ENCODE measurements around the gene GNG12.

The GNG12 gene

GRCh38 chr1:67832737-67833601, at the start of gene GNG12:
Gene GNG12, minus strand, starts transcription at chr1:67833467. Its CDS starts 125,781 bp downstream, at chr1:67707686.
- Mint-ChIP-seq H3K4me1 (ENCODE audit: low read depth) (peaks cover 22% of the 10 kb centered on the region), H3K9me3 (ENCODE audit: low read depth) (no peaks in the 10 kb centered on the region), H3K36me3 (no peaks in the 10 kb centered on the region), H3K27me3 (peaks cover 36% of the 10 kb centered on the region), H3K27ac (no peak within 1 kb of the TSS), H3K4me3 (peak within 1 kb of the TSS; percentile 85)

DNA sequence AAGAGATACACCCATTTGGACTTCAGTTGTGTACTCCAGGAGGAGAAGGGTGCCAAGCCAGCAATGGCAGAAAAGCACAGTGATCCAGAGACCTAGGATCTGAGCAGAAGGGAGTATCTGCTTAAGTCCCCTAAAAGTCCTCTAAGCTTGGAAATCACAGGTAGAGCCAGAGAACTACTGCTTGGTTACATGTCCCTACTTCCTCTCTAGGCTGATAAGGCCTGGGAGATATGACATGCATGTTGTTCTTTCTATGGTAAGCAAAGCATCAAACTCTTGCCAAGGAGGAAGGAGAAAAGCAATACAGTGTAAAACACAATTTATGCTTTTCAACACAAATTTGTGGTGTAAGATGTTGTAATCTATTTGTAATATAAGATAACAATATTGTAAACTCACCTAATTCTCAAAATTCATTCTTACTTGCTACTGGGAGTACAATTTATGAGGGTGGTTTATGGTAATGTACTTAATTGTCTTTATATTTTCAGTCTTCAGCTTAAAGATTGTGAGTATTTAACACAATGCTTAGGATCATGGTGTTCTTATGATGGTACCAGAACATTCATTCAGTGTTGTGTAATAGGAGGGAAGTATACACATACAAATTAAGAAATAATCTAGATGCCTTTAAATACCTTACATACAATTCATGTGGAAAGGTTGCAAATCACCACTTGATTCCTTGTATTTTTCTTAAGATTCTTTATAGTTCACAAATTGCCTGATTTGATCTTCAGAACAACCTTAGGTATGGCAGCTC, 49.1 kb upstream of the GNG12 start:
- peaks cover 6% of the 10 kb centered on the region for H3K27me3 Mint-ChIP-seq
- no peaks in the 10 kb centered on the region for H3K9me3 Mint-ChIP-seq (ENCODE audit: low read depth)
- H3K27ac Mint-ChIP-seq: no peak overlapping the region
- no peaks in the 10 kb centered on the region for H3K4me1 Mint-ChIP-seq (ENCODE audit: low read depth)
- H3K4me3 Mint-ChIP-seq: no peak overlapping the region
- no peaks in the 10 kb centered on the region for H3K36me3 Mint-ChIP-seq

DNA sequence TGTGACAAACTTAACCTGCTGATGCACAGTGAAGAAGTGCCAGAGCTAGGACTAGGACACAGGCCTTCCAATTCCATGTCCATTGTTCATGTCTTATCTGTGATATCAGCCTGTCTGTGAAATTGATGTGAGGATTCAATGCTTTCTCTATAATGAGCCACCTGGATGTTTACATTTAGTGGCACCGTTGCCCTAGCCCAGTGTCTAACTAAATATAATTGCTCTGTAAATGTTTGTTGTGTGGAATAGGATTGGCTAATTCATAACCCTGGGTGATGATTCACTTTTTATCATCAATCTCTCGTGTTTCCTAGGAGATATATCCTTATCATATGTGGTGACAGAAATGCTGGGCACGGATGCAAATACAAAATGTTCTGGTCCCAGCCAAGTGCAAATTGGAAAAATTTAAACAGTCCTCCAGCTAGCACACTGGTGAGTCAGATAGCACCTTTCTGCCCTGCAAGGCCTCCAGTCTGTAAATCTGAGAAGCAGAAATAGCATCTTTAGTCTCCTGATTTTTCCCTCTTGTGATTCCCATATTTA, 46.9 kb upstream of the GNG12 start:
- Mint-ChIP-seq H3K4me3 (no peak overlapping the region), H3K9me3 (ENCODE audit: low read depth) (peaks cover 4% of the 10 kb centered on the region), H3K27ac (no peak overlapping the region), H3K27me3 (peaks cover 9% of the 10 kb centered on the region), H3K4me1 (ENCODE audit: low read depth) (no peaks in the 10 kb centered on the region), H3K36me3 (no peaks in the 10 kb centered on the region)

DNA sequence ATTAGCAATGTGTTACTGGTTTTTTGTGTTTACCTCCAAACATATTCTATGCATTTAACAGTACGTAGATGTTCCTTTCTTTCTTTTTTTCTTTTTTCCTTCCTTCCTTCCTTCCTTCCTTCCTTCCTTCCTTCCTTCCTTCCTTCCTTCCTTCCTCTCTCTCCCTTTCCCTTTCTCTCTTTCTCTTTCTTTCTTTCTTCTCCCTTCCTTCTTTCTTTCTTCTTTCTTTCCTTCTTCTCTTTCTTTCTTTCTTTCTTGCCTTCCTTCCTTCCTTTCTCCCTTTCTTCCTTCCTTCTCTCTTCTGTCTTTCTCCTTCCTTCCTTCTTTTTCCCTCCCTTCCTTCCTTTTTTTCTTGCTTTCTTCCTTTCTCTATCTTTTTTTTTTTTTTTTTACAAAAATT, 46.2 kb upstream of the GNG12 start:
- peaks cover 6% of the 10 kb centered on the region for H3K9me3 Mint-ChIP-seq (ENCODE audit: low read depth)
- no peak overlapping the region for H3K27ac Mint-ChIP-seq
- H3K4me1 Mint-ChIP-seq (ENCODE audit: low read depth): no peaks in the 10 kb centered on the region
- no peaks in the 10 kb centered on the region for H3K36me3 Mint-ChIP-seq
- H3K27me3 Mint-ChIP-seq: peaks cover 11% of the 10 kb centered on the region
- H3K4me3 Mint-ChIP-seq: no peak overlapping the region

DNA sequence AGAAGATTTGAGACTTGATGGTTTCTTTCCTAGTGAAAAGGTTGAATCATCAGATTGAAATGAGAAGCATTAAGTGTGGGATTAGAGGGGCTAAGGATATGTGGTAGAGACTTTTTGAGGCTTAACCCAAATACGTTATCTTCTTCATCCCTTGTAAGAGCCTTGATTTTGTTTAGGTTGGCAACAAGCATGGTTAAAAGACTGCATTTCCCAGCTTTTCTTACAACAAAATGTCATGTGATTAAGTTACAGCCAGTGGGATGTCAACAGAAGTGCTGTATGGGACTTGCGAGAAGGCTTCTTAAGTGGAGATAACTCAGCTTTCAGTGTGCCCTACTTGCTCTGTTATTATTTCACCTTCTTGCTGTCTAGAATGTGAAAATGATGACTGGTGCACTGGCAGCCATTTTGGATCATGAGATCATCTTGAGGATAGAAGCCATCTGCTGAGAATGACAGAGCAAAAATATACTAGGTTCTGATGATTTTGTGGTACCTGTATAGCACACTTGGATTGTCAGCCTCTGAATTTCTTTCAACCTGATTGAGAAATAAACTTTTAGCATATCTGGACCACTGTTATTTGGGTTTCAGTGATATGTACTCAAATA, 41.3 kb upstream of the GNG12 start:
- Mint-ChIP-seq H3K27me3 (peaks cover 16% of the 10 kb centered on the region), H3K9me3 (ENCODE audit: low read depth) (peaks cover 10% of the 10 kb centered on the region), H3K4me3 (no peak overlapping the region), H3K36me3 (no peaks in the 10 kb centered on the region), H3K4me1 (ENCODE audit: low read depth) (no peaks in the 10 kb centered on the region), H3K27ac (no peak overlapping the region)

- H3K27ac Mint-ChIP-seq: no peak overlapping the region
- H3K4me1 Mint-ChIP-seq (ENCODE audit: low read depth): no peaks in the 10 kb centered on the region
- H3K4me3 Mint-ChIP-seq: no peak overlapping the region
- peaks cover 20% of the 10 kb centered on the region for H3K27me3 Mint-ChIP-seq
- peaks cover 4% of the 10 kb centered on the region for H3K9me3 Mint-ChIP-seq (ENCODE audit: low read depth)
- H3K36me3 Mint-ChIP-seq: no peaks in the 10 kb centered on the region
Measured at GRCh38 chr1:67869233-67869632, 36.0 kb upstream of the GNG12 start.

- Mint-ChIP-seq H3K4me3 (no peak overlapping the region), H3K27me3 (peaks cover 17% of the 10 kb centered on the region), H3K4me1 (ENCODE audit: low read depth) (no peaks in the 10 kb centered on the region), H3K9me3 (ENCODE audit: low read depth) (no peaks in the 10 kb centered on the region), H3K36me3 (no peaks in the 10 kb centered on the region), H3K27ac (no peak overlapping the region)
Measured at GRCh38 chr1:67863637-67864036, 30.4 kb upstream of the GNG12 start.

DNA sequence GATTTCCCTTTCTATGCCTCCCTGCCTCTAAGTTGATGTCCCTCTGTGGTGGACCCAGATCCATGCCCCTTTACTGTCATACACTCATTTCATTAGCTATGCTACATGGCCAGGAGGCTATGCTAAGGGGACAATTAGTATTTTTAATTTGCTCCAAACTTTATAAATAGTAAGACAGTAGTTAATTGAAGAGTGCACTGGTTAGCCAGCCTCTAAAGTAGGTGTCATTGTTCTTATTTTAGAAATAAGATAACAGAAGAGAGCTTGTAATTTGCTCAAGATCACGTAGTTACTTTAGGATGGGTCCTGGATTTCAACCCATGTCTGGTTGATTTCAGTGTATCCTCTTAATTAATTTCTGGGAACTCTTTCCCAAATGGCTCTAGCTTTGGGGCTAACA, 29.4 kb upstream of the GNG12 start:
- H3K36me3 Mint-ChIP-seq: no peaks in the 10 kb centered on the region

DNA sequence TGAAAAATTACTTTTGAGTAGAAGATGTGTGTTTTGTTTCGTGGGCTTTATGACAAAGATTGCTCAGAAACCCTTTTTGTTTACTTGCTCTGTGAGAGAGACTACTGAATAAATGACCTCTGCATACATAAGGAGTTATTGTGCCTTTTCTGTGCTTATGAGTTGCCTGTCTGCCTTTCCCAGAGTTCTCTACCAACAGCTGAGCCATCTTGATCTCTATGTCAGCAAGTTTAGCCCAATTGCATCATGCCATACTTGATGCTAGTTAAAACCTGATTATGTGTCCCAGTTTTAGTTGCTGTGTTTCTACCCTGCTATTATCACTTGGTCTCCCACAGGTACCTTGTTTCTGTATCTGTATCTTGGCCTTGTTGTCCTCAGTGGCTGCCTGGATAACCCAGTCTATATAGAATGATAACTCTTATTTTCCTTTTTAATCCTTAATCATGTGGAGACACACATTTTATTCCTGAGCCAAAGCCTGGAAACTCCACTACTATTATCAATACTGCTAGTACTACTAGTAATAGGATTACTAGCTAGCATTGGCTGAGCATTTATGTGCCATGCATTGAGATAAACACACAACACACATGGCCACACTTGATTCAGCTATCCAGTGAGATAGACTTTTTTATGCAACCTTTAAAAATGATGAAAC, 28.7 kb upstream of the GNG12 start:
- Mint-ChIP-seq H3K36me3 (no peaks in the 10 kb centered on the region), H3K27me3 (peaks cover 21% of the 10 kb centered on the region), H3K4me3 (no peak overlapping the region), H3K9me3 (ENCODE audit: low read depth) (no peaks in the 10 kb centered on the region), H3K4me1 (ENCODE audit: low read depth) (no peaks in the 10 kb centered on the region), H3K27ac (no peak overlapping the region)

More for the DNA sequence above, 29.4 kb upstream of the GNG12 start:
- Mint-ChIP-seq H3K9me3 (ENCODE audit: low read depth) (no peaks in the 10 kb centered on the region), H3K27me3 (peaks cover 21% of the 10 kb centered on the region), H3K4me3 (no peak overlapping the region), H3K4me1 (ENCODE audit: low read depth) (no peaks in the 10 kb centered on the region), H3K27ac (no peak overlapping the region)

- peaks cover 21% of the 10 kb centered on the region for H3K27me3 Mint-ChIP-seq
- H3K27ac Mint-ChIP-seq: no peak overlapping the region
- H3K9me3 Mint-ChIP-seq (ENCODE audit: low read depth): no peaks in the 10 kb centered on the region
- no peaks in the 10 kb centered on the region for H3K4me1 Mint-ChIP-seq (ENCODE audit: low read depth)
- H3K4me3 Mint-ChIP-seq: no peak overlapping the region
- no peaks in the 10 kb centered on the region for H3K36me3 Mint-ChIP-seq
Measured at GRCh38 chr1:67860776-67861175, 27.5 kb upstream of the GNG12 start.

- Mint-ChIP-seq H3K4me3 (no peak overlapping the region), H3K9me3 (ENCODE audit: low read depth) (no peaks in the 10 kb centered on the region), H3K36me3 (no peaks in the 10 kb centered on the region), H3K4me1 (ENCODE audit: low read depth) (no peaks in the 10 kb centered on the region), H3K27ac (no peak overlapping the region), H3K27me3 (peaks cover 17% of the 10 kb centered on the region)
Measured at GRCh38 chr1:67856921-67857320, 23.7 kb upstream of the GNG12 start.

- Mint-ChIP-seq H3K4me3 (no peak overlapping the region), H3K4me1 (ENCODE audit: low read depth) (no peaks in the 10 kb centered on the region), H3K36me3 (no peaks in the 10 kb centered on the region), H3K9me3 (ENCODE audit: low read depth) (no peaks in the 10 kb centered on the region), H3K27me3 (peaks cover 17% of the 10 kb centered on the region), H3K27ac (no peak overlapping the region)
Measured at GRCh38 chr1:67855961-67856360, 22.7 kb upstream of the GNG12 start.

DNA sequence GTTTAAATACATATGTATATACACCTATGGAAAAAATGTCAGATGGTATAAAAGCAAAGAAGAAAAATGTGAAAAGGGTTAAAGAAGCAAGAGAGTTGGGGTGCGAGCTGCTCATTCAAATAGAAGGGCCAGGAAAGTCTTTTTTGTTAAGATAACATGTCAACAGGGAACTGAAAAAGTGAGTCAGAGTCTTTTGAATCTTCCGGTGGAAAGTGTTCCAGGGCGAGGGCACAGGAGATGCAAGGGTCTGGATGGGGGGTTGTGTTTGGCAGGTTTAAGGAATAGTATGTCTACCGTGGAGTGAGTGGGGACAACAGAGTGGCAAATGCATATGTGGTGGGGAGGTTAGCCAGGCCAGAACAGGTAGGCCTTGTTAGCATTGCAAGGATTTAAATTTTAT, 22.2 kb upstream of the GNG12 start:
- H3K4me3 Mint-ChIP-seq: no peak overlapping the region
- no peaks in the 10 kb centered on the region for H3K4me1 Mint-ChIP-seq (ENCODE audit: low read depth)
- H3K27ac Mint-ChIP-seq: no peak overlapping the region
- peaks cover 18% of the 10 kb centered on the region for H3K27me3 Mint-ChIP-seq
- H3K36me3 Mint-ChIP-seq: no peaks in the 10 kb centered on the region
- H3K9me3 Mint-ChIP-seq (ENCODE audit: low read depth): no peaks in the 10 kb centered on the region

DNA sequence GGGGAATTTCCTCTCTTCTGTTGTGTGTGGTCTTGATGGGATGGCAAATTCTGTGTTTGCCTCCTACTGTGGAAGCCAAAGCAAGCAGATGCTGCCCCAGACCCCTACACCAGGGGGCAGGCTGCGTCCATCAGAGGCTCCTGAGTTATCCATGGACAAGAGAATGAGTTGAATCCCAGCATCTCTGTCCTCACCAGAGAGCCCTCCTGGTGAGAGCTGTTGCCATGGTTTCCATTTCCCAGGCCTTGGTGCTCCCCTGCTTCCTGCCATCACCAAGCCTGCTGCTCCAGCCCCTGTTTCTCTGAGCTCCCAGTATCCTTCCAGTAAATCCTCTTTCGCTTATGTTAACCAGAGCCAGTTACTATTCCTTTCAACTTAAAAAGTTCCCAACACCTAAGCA, 20.4 kb upstream of the GNG12 start:
- Mint-ChIP-seq H3K9me3 (ENCODE audit: low read depth) (no peaks in the 10 kb centered on the region), H3K27ac (no peak overlapping the region), H3K27me3 (peaks cover 21% of the 10 kb centered on the region), H3K4me1 (ENCODE audit: low read depth) (no peaks in the 10 kb centered on the region), H3K4me3 (no peak overlapping the region), H3K36me3 (no peaks in the 10 kb centered on the region)
